ENCODE results near the gene RNLS.
"Not testable (repeated sequence)": the region's sequence is repeated elsewhere in the genome, so short reads cannot be mapped to it uniquely, and the experiment has no call there.

Gene RNLS

DNA sequence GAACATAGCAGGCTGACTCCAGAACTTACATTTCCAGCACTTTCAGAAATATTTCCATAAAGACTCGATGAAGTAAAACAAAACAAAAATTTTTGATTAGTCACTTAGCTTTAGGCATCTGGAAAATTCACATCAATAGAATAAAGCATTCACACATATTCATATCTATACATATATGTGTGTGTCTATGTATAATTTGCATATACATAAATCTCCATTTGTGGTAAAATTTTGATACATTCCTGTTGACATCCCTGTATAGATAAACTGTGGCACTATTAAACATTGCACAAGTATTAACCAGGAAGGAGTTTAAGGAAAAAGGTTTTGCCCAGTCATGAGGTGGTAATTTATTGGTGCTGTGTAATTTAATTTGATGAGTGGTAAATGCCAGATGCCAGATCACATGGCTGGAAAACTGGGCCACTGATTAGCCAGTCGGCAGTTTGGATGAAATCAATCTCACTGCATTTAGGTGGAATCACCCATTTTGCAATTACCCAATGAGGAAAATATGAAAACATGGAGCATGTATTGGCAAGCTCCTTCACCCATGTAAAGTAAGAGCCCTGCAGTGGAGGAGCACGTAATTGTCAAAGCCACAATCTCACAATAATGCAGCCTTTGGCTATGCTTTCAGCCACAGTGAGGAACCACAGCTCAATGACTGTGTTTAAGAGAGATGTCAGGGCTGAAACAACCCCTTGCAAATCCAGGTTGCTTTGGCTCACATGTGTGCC is 294.6 kb downstream of the RNLS start:
- DNase-seq, result no peak

DNA sequence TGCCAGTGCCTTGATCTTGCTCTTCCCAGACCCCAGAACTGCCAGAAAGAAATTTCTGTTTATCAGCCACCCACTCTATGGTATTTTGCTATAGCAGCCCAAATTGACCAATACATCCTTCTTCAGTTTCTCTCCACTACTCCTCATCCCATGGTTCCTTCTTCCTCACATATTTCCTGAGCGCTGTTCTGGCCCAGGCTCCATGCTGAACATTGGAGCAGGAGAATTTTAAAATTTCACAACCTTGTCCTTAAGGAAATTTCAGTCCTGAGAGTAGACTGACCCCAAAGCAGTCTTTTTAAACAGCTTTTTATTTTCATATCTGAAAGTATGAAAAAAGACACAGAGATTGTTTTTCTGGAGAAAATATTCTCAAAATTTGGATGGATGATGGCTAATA is 297.1 kb downstream of the RNLS start:
- DNase-seq, result no peak

- peak; percentile 69 for DNase-seq
Observed at GRCh38 chr10:88281592-88282347, 301.3 kb downstream of the RNLS start.

DNA sequence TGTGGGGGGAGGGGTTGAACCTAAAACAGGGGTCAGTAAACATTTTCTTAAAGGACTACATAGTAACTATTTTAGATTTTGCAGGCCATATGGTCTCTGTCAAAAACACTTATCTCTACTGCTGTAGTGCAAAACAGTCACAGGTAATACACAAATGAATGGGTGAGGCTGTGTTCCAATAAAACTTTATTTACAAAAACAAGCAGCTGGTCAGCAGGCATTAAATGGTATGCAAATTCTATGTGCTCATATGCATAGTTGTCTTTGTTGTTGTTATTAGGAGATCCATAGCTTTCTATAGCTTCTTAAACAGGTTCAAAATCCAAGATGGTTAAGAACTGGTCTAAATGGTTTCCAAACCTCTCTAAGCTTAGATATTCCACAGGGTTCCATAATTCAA is 302.6 kb downstream of the RNLS start:
- no peak for DNase-seq

- DNase-seq, result no peak
Observed at GRCh38 chr10:88278912-88279311, 304.2 kb downstream of the RNLS start.

- not testable (repeated sequence) for DNase-seq
Observed at GRCh38 chr10:88276945-88277344, 306.2 kb downstream of the RNLS start.

DNA sequence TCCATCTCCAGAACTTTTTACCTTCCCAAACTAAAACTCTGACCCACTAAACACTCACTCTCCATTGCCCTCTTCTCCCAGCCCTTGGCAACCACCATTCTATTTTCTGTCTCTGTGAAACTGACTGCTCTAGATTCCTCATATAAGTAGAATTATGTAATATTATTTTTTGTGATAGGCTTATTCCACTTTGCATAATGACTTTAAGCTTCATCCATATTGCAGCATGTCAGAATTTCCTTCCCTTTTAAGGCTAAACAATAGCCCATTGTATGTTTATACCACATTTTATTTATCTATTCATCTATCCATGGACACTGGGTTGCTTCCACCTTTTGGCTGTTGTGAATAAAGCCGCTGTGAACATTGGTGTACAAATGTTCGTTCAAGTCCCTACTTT is 308.8 kb downstream of the RNLS start:
- DNase-seq, result no peak

- DNase-seq, result no peak
Observed at GRCh38 chr10:88273567-88273966, 309.6 kb downstream of the RNLS start.

DNA sequence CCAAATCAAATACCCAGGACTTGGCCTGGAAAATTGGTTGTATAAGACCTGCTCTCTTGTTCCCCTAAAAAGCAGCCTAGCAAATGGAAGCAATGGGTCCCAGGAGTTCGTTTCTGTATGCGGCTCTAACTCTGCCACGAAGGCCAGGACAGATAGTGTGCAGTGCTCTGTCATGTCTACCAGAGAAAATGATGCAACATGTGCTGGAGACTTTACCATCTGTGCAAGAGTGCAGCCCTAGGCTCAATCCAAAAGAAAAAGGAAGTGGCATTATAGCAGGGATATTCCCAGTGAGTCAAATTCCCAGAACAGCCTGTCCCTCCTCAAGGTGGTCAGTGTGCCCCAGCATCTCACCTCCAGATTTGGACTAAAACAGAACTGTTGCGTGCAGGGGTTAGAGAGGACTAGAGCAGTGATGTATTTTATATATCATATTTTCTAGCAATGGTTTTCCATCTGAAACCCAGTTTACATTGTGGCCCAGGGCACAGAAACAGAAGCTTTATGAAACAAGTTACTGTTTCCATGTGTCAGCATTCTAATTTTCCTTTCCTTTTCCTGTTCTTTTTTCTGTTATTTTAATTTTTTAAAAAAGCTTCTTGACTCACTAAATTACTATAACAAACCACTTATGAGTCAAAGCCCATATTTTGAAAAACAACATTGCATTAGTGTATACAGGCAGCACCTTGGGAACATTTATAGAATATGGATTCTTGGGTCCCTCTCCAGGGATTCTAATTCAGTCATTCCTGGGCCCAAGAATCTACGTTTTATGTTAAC is 311.2 kb downstream of the RNLS start:
- peak; percentile 65 for DNase-seq

DNA sequence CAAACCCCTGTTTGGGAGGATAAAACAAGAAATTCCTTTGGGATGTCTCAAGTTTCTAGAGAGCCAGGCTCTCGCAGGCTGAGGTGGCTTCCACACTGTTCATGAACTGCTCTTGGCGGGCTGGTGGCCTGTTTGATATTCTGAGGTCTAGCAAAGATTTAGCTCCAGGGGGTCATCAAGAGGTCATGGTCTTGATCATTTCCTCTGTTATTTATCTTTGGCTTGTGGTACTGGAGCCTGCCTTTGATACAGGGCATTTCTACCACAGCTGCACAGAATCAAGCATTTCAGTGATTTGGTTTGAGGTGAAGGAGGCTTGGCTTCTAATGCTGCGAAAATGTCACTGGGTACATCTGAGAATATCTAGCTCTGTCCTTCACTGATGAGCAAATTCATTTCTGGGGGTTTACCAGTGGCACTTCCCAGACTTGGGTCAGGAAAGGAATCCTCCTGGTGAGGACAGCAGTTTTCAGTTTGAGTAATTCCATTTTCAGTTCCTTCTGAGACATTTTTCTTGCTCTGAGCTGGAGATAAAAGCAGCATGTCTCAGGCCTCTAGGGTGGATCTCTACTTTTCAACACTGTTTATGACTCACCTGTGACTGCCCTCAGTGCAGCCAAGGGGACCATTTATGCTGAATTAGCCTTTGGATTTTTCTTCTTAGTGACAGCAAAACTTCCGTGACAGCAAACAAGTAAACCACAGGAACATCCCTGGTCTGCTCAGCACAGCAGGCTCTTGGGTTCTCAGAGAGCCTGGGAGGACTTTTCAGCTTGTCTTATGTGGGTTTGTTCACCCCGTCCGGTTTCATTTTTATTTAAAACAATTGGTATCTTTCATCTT is 312.0 kb downstream of the RNLS start:
- DNase-seq, result peak; percentile 77

- no peak for DNase-seq
Observed at GRCh38 chr10:88270061-88270808, 312.9 kb downstream of the RNLS start.

DNA sequence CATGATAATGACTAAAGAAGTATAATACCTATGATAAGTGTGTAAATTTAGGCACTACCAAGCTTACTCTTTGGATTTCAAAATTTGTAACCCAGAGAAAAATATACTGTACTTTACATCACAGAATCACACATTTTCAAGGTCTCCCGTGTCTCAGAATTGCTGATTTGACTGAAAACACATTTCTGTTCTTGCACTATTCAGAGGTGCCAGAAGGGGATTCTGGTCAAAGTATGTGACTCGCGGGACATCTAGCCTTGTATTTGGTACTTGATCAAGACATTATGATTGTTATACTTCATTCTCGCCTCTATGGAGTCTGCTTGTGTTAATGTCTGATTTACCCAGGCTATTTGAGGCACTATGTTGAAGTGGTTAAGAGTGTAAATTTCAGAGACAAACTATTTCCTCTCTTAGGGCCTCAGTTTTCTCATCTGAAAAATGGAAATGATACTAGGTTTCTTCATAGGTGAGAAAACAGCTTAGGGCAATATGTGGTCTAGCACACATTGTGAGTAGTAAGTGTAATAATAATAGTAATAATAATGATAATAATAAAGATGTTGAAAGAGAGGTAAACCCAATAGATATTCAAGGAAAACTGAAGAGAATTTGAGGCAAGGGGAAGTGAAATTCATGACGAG is 320.4 kb downstream of the RNLS start:
- no peak for DNase-seq

GRCh38 chr10:88261152-88261551 is 322.0 kb downstream of the RNLS start:
- no peak for DNase-seq

- no peak for DNase-seq
Observed at GRCh38 chr10:88260329-88261051, 322.6 kb downstream of the RNLS start.

DNA sequence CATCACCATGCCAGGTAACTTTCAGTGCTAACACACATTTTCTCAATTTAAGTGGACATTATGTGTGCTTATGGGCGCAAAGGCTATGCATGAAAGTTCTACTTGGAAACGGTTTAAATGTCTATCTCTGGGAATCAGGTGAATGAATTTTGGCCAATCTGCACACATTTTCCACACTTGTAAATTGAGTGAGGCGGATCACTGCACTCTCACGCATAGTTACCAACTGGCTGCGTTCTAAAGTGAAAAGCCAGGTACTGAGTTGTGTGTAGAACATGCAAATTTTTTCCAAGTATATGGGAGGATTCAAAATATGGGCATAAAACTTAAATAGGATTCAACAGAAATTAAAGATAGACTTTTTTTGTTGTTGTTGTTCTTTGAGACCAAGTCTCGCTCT is 323.7 kb downstream of the RNLS start:
- no peak for DNase-seq

- no peak for DNase-seq
Observed at GRCh38 chr10:88256886-88257285, 326.2 kb downstream of the RNLS start.

DNA sequence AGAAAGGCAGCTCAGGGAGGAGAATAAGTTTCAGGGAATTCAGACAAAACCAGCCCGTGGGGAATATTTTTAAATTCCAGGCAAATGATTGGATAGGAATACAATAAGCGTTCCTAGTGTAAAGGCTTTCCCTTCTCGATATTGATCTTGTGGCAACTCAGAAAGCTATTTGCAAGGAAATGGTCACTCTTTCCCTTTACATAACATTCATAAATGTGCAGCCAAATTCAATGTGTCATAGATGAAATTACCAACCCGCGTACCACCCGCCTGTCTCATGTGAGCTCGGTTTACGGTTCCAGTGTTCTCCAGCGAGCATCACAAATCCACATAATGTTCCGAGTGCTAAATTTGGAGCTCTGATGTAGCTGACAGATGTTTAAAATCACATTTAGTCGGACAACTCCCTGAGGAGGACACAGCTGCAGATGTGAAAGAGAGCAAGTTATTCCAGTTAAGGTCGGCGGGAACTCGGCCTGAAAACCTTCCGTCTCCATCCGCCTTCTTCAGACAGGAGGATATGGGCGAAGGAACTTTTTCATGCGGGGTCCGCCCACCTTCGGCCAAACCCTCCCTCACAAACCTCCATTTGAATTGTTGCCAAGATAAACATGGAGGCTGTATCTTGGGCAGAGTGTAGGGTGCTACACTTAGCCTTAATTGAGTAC is 327.0 kb downstream of the RNLS start:
- DNase-seq, result no peak

- peak; percentile 92 for DNase-seq
Observed at GRCh38 chr10:88254091-88254490, 329.0 kb downstream of the RNLS start.

DNA sequence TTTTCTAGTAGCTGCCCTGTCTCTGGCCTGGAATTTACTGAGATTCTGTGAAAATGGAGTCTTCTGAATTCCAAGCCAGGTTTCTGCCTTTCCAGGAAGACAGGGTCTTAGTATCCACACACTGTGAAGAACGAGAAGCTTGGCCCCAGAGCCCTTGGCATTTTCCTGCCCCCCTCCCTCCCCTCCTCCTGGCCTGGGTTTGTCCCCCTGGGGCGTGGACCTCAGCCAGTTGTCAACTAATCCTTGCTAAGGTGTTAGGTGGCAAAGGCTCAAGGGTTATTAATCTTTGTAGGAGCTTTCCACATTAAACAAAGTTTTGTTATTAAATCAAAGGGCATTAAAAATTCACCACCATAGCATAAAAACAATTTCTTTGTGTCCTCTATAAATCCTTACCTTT is 329.5 kb downstream of the RNLS start:
- DNase-seq, result peak; percentile 18

GRCh38 chr10:88253128-88253527 is 330.0 kb downstream of the RNLS start:
- DNase-seq, result no peak
